ENCODE data around the gene LPO.

Gene LPO

DNA sequence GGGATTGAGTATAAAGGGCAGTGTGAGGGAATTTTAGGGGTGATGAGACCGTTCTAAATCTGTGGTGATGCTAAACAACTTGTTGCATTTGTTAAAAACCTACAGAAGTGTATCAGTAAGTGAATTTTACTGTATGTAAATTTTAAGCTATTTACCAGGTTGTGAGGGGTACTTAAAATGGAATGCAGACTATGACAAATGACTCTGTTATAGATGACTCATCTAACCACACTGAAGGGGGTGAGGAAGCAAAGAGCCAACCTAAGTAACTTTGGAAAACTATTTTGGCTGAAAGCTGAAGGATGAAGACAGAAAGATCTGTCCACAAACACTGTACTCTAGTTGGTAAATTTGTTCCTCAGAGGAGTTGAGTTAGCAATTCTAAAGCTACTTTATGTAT is 14.1 kb upstream of the LPO start:
- no peak overlapping the region for H3K27ac ChIP-seq (ENCODE audit: low read length)

DNA sequence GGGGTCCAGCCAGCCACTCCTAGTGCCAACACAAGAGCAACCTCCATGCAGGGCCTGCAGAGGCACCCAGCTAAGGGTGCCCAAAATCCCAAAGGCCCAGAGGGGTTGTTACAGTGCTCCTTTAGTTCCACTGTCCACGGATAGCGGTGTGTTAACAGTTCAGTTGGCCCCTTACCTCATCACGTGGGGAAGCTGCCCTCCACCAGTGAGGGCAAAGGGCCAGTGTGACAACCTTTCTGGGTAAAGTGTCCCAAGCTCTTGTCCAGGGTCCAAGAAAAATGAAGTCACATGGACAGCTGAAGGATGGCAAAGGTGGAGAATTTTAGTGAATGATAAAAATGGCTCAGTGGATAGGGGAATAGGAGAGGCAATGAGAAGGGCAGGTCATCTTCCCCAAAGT is 10.7 kb upstream of the LPO start:
- no peak for DNase-seq
- Histone ChIP-seq H3K4me2 (ENCODE audit: low read depth, low read length) (no peak overlapping the region), H3K27me3 (replicated peaks; ENCODE audit: insufficient read depth, low read length) (peaks cover 79% of the 10 kb centered on the region), H4K20me1 (ENCODE audit: insufficient read depth, low read length) (no peaks in the 10 kb centered on the region; the same call in 1 of the 2 replicates), H3K9me2 (replicated peaks; ENCODE audit: insufficient read depth, low read length) (no peaks in the 10 kb centered on the region), H3K27ac (ENCODE audit: low read length) (no peak overlapping the region), H3K36me3 (replicated peaks; ENCODE audit: insufficient read depth, low read length) (no peaks in the 10 kb centered on the region), H3K79me2 (ENCODE audit: low read length) (no peaks in the 10 kb centered on the region), H2AFZ (ENCODE audit: low read length) (no peak overlapping the region), H3F3A (ENCODE audit: insufficient read depth, low read length) (peaks cover 9% of the 10 kb centered on the region; the same call in 1 of the 2 replicates), H3K9me3 (replicated peaks; ENCODE audit: insufficient read depth, low read length) (no peaks in the 10 kb centered on the region), H3K9ac (ENCODE audit: low read length) (no peak overlapping the region), H3K4me1 (ENCODE audit: low read length) (peaks cover 9% of the 10 kb centered on the region), H3K4me3 (ENCODE audit: low read length) (no peak overlapping the region)
- TF ChIP-seq, protein P1, sequence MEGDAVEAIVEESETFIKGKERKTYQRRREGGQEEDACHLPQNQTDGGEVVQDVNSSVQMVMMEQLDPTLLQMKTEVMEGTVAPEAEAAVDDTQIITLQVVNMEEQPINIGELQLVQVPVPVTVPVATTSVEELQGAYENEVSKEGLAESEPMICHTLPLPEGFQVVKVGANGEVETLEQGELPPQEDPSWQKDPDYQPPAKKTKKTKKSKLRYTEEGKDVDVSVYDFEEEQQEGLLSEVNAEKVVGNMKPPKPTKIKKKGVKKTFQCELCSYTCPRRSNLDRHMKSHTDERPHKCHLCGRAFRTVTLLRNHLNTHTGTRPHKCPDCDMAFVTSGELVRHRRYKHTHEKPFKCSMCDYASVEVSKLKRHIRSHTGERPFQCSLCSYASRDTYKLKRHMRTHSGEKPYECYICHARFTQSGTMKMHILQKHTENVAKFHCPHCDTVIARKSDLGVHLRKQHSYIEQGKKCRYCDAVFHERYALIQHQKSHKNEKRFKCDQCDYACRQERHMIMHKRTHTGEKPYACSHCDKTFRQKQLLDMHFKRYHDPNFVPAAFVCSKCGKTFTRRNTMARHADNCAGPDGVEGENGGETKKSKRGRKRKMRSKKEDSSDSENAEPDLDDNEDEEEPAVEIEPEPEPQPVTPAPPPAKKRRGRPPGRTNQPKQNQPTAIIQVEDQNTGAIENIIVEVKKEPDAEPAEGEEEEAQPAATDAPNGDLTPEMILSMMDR (IDR thresholded peaks at IDR 0.05; ENCODE audit: low read length): no peak
- TF ChIP-seq EZH2 (optimal IDR thresholded peaks at IDR 0.05; ENCODE audit: low read depth, low read length) (no peak), EZH2phosphoT487 (IDR thresholded peaks at IDR 0.05; ENCODE audit: low read length) (no peak)

More for the DNA sequence above, 14.1 kb upstream of the LPO start:
- H3K9me3 ChIP-seq (replicated peaks; ENCODE audit: insufficient read depth, low read length): no peaks in the 10 kb centered on the region
- H3K4me1 ChIP-seq (ENCODE audit: low read length): peaks cover 6% of the 10 kb centered on the region; the same call in 1 of the 2 replicates
- H3K4me2 ChIP-seq (ENCODE audit: low read depth, low read length): no peak overlapping the region
- no peak for DNase-seq
- H3K4me3 ChIP-seq (ENCODE audit: low read length): no peak overlapping the region
- H3K9ac ChIP-seq (ENCODE audit: low read length): no peak overlapping the region
- H4K20me1 ChIP-seq (ENCODE audit: insufficient read depth, low read length): no peaks in the 10 kb centered on the region
- H3K79me2 ChIP-seq (ENCODE audit: low read length): no peaks in the 10 kb centered on the region
- no peak overlapping the region for H2AFZ ChIP-seq (ENCODE audit: low read length)
- H3K27me3 ChIP-seq (replicated peaks; ENCODE audit: insufficient read depth, low read length): peaks cover 52% of the 10 kb centered on the region
- TF ChIP-seq, protein P1 (IDR thresholded peaks at IDR 0.05; ENCODE audit: low read length): no peak
- TF ChIP-seq EZH2 (optimal IDR thresholded peaks at IDR 0.05; ENCODE audit: low read depth, low read length) (no peak), EZH2phosphoT487 (IDR thresholded peaks at IDR 0.05; ENCODE audit: low read length) (no peak)
- no peaks in the 10 kb centered on the region for H3K36me3 ChIP-seq (replicated peaks; ENCODE audit: insufficient read depth, low read length)
- H3F3A ChIP-seq (ENCODE audit: insufficient read depth, low read length): no peaks in the 10 kb centered on the region
- H3K9me2 ChIP-seq (replicated peaks; ENCODE audit: insufficient read depth, low read length): no peaks in the 10 kb centered on the region

DNA sequence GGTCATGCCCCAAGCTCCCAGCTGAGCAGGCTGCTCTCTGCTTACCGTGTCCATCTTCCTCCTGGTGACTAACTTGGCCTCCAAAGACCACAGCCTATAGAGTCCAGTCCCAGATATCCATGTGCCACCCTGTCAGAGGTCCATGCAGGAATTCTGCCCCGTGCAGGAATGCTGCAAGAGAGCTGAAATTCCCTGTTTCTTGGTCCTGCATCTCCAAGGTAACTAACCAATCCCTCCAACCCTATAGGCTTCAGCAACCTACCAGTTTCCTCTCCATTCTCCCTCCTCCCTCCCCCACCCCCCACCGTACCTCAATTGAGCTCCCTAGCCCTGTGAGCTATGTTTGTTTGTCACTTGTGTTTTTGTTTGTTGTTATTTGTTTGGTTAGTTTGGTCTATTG is 9.7 kb upstream of the LPO start:
- H3K36me3 ChIP-seq (replicated peaks; ENCODE audit: insufficient read depth, low read length): no peaks in the 10 kb centered on the region
- TF ChIP-seq EZH2phosphoT487 (IDR thresholded peaks at IDR 0.05; ENCODE audit: low read length): no peak
- TF ChIP-seq, protein P1 (IDR thresholded peaks at IDR 0.05; ENCODE audit: low read length): no peak
- no peak for TF ChIP-seq EZH2 (optimal IDR thresholded peaks at IDR 0.05; ENCODE audit: low read depth, low read length)
- no peak overlapping the region for H3K4me3 ChIP-seq (ENCODE audit: low read length)
- H2AFZ ChIP-seq (ENCODE audit: low read length): no peak overlapping the region
- no peaks in the 10 kb centered on the region for H3K79me2 ChIP-seq (ENCODE audit: low read length)
- no peak overlapping the region for H3K27ac ChIP-seq (ENCODE audit: low read length)
- peaks cover 14% of the 10 kb centered on the region; the same call in 1 of the 2 replicates for H3F3A ChIP-seq (ENCODE audit: insufficient read depth, low read length)
- H3K9me3 ChIP-seq (replicated peaks; ENCODE audit: insufficient read depth, low read length): no peaks in the 10 kb centered on the region
- H3K9me2 ChIP-seq (replicated peaks; ENCODE audit: insufficient read depth, low read length): no peaks in the 10 kb centered on the region
- H3K4me2 ChIP-seq (ENCODE audit: low read depth, low read length): no peak overlapping the region
- no peak for DNase-seq
- H4K20me1 ChIP-seq (ENCODE audit: insufficient read depth, low read length): no peaks in the 10 kb centered on the region; the same call in 1 of the 2 replicates
- H3K27me3 ChIP-seq (replicated peaks; ENCODE audit: insufficient read depth, low read length): peaks cover 80% of the 10 kb centered on the region
- peaks cover 14% of the 10 kb centered on the region for H3K4me1 ChIP-seq (ENCODE audit: low read length)
- H3K9ac ChIP-seq (ENCODE audit: low read length): no peak overlapping the region

All from MM.1S (cell line).